Neural cell (in vitro differentiated cells): ENCODE data around the gene PCDHA1. TPM values are rescaled to one million over a fixed set of nuclear protein-coding genes. Genes with fewer than 3 reads are reported as not detected.
"Not testable (repeated sequence)": the region's sequence is repeated elsewhere in the genome, so short reads cannot be mapped to it uniquely, and the experiment has no call there.

ENCODE experiments used
- H2AFZ ChIP-seq: fragments of 200-600, 300-800 bp; sonication (generic), shearing (Covaris generic); 2 replicates; pipeline ENCODE4 v1.6.0; 2014; ENCODE audit warnings: low read depth, mild to moderate bottlenecking, antibody characterized with exemption, low read length, moderate library complexity
- H3F3A ChIP-seq: fragments of 200-600 bp; shearing (Covaris generic); 2 replicates; pipeline ENCODE4 v1.6.1; 2016; ENCODE audit warnings: mild to moderate bottlenecking, moderate library complexity, mixed read lengths, antibody characterized with exemption, low read length; ENCODE audit not compliant: insufficient read depth, poor library complexity, severe bottlenecking
- H3K27ac ChIP-seq: fragments of 200-600, 300-800 bp; sonication (generic), shearing (Covaris generic); 2 replicates; pipeline ENCODE4 v1.5.1; 2014; ENCODE audit warnings: mild to moderate bottlenecking, low read length, moderate library complexity
- H3K27me3 ChIP-seq: fragments of 300-800, 200-600 bp; sonication (generic), shearing (Covaris generic); 2 replicates; pipeline ENCODE4 v1.6.0; 2014; ENCODE audit warnings: mild to moderate bottlenecking, low read depth, low read length, moderate library complexity; ENCODE audit not compliant: insufficient read depth
- H3K36me3 ChIP-seq: fragments of 300-800, 200-600 bp; sonication (generic), shearing (Covaris generic); 2 replicates; pipeline ENCODE4 v1.5.1; 2014; ENCODE audit warnings: mild to moderate bottlenecking, antibody characterized with exemption, low read length, moderate library complexity; ENCODE audit not compliant: insufficient read depth
- H3K4me2 ChIP-seq: fragments of 300-800, 200-600 bp; sonication (generic), shearing (Covaris generic); 2 replicates; pipeline ENCODE4 v1.6.0; 2014; ENCODE audit warnings: mild to moderate bottlenecking, low read length
- H3K4me3 ChIP-seq: fragments of 300-800, 200-600 bp; sonication (generic), shearing (Covaris generic); 2 replicates; pipeline ENCODE4 v1.5.1; 2014; ENCODE audit warnings: mild to moderate bottlenecking, low read length, moderate library complexity
- H3K79me2 ChIP-seq: fragments of 200-600 bp; shearing (Covaris generic); replicated peaks from 2 replicates; pipeline ENCODE4 v1.6.0; 2014; ENCODE audit warnings: mild to moderate bottlenecking, low read length, moderate library complexity; ENCODE audit not compliant: insufficient read depth
- H3K9ac ChIP-seq: fragments of 300-800, 200-600 bp; sonication (generic), shearing (Covaris generic); 2 replicates; pipeline ENCODE4 v1.6.1; 2016; ENCODE audit warnings: mild to moderate bottlenecking, low read length, mixed read lengths
- H3K9me2 ChIP-seq: fragments of 200-600 bp; shearing (Covaris generic); 2 replicates; pipeline ENCODE4 v1.6.1; 2016; ENCODE audit warnings: mild to moderate bottlenecking, low read length, mixed read lengths; ENCODE audit not compliant: insufficient read depth
- H3K9me3 ChIP-seq: fragments of 200-600, 300-800 bp; sonication (generic), shearing (Covaris generic); 2 replicates; pipeline ENCODE4 v1.6.1; 2016; ENCODE audit warnings: mild to moderate bottlenecking, mixed run types, low read length, moderate library complexity, mixed read lengths
- H4K20me1 ChIP-seq: fragments of 200-600 bp; shearing (Covaris generic); 2 replicates; pipeline ENCODE4 v1.6.1; 2016; ENCODE audit warnings: mild to moderate bottlenecking, mixed run types; ENCODE audit not compliant: insufficient read depth
- EP300 ChIP-seq: fragments of 450-650 bp; conservative IDR thresholded peaks from 2 replicates; pipeline ENCODE4 v1.6.1; 2014; ENCODE audit warnings: antibody characterized with exemption, mild to moderate bottlenecking, moderate library complexity; ENCODE audit not compliant: poor library complexity, severe bottlenecking
- MXI1 ChIP-seq: fragments of 450-650 bp; conservative IDR thresholded peaks from 2 replicates; pipeline ENCODE4 v1.6.1; 2014; ENCODE audit warnings: antibody characterized with exemption, mild to moderate bottlenecking; ENCODE audit not compliant: poor library complexity, severe bottlenecking
- POLR2AphosphoS5 ChIP-seq: IDR thresholded peaks from 2 replicates; pipeline ENCODE4 v1.6.1; 2012
- RAD21 ChIP-seq: fragments of 450-650 bp; conservative IDR thresholded peaks from 2 replicates; pipeline ENCODE4 v1.6.1; 2014; ENCODE audit warnings: antibody characterized with exemption, mild to moderate bottlenecking, moderate library complexity
- SMC3 ChIP-seq: fragments of 450-650 bp; conservative IDR thresholded peaks from 2 replicates; pipeline ENCODE4 v1.6.1; 2014; ENCODE audit warnings: antibody characterized with exemption, mild to moderate bottlenecking, moderate library complexity; ENCODE audit not compliant: poor library complexity
- TAF1 ChIP-seq: IDR thresholded peaks from 2 replicates; pipeline ENCODE4 v1.6.1; 2012; ENCODE audit warnings: low read depth
- polyA plus RNA-seq: library from polyadenylated mRNA; depleted of rRNA; stranded (reverse); fragments of >200 nt; gene quantifications from 2 replicates; pipeline ENCODE4 v1.2.3, GENCODE V29; 2014
- TF ChIP-seq, protein P1 (sequence below): IDR thresholded peaks from 2 replicates; pipeline ENCODE4 v1.6.1; 2012; ENCODE audit warnings: borderline replicate concordance
- TF ChIP-seq, protein P2 (sequence below): fragments of 450-650 bp; IDR thresholded peaks from 2 replicates; pipeline ENCODE4 v1.5.1; 2014; ENCODE audit warnings: antibody characterized with exemption, mild to moderate bottlenecking, moderate library complexity; ENCODE audit not compliant: poor library complexity, severe bottlenecking

Gene PCDHA1
- polyA plus RNA-seq, 1 donor from 2014 or later = 0.28 TPM

GRCh38 chr5:140806834-140807775 is 21.2 kb downstream of the PCDHA1 start, which contains the start of gene PCDHA4:
TSS of gene PCDHA4 (plus strand) at chr5:140807068.
- H4K20me1 ChIP-seq = no peaks in the 10 kb centered on the region
- H3K27ac ChIP-seq = peak within 1 kb of the TSS; percentile 99
- H3K9me3 ChIP-seq = peaks cover 28% of the 10 kb centered on the region
- peak within 1 kb of the TSS; percentile 62 for H2AFZ ChIP-seq
- H3K27me3 ChIP-seq = no peaks in the 10 kb centered on the region
- peaks cover 26% of the 10 kb centered on the region for H3K36me3 ChIP-seq
- H3K4me2 ChIP-seq = peak within 1 kb of the TSS; percentile 74
- peaks cover 51% of the 10 kb centered on the region for H3K79me2 ChIP-seq
- peak within 1 kb of the TSS; percentile 72 for H3K4me3 ChIP-seq
- H3K9ac ChIP-seq = peak within 1 kb of the TSS; percentile 98
- no peaks in the 10 kb centered on the region for H3K9me2 ChIP-seq
- TF ChIP-seq, protein P1, sequence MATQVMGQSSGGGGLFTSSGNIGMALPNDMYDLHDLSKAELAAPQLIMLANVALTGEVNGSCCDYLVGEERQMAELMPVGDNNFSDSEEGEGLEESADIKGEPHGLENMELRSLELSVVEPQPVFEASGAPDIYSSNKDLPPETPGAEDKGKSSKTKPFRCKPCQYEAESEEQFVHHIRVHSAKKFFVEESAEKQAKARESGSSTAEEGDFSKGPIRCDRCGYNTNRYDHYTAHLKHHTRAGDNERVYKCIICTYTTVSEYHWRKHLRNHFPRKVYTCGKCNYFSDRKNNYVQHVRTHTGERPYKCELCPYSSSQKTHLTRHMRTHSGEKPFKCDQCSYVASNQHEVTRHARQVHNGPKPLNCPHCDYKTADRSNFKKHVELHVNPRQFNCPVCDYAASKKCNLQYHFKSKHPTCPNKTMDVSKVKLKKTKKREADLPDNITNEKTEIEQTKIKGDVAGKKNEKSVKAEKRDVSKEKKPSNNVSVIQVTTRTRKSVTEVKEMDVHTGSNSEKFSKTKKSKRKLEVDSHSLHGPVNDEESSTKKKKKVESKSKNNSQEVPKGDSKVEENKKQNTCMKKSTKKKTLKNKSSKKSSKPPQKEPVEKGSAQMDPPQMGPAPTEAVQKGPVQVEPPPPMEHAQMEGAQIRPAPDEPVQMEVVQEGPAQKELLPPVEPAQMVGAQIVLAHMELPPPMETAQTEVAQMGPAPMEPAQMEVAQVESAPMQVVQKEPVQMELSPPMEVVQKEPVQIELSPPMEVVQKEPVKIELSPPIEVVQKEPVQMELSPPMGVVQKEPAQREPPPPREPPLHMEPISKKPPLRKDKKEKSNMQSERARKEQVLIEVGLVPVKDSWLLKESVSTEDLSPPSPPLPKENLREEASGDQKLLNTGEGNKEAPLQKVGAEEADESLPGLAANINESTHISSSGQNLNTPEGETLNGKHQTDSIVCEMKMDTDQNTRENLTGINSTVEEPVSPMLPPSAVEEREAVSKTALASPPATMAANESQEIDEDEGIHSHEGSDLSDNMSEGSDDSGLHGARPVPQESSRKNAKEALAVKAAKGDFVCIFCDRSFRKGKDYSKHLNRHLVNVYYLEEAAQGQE = peak; percentile 72
- peak; percentile 90 for TF ChIP-seq TAF1
- TF ChIP-seq POLR2AphosphoS5 = peak; percentile 82
- TF ChIP-seq, protein P2, sequence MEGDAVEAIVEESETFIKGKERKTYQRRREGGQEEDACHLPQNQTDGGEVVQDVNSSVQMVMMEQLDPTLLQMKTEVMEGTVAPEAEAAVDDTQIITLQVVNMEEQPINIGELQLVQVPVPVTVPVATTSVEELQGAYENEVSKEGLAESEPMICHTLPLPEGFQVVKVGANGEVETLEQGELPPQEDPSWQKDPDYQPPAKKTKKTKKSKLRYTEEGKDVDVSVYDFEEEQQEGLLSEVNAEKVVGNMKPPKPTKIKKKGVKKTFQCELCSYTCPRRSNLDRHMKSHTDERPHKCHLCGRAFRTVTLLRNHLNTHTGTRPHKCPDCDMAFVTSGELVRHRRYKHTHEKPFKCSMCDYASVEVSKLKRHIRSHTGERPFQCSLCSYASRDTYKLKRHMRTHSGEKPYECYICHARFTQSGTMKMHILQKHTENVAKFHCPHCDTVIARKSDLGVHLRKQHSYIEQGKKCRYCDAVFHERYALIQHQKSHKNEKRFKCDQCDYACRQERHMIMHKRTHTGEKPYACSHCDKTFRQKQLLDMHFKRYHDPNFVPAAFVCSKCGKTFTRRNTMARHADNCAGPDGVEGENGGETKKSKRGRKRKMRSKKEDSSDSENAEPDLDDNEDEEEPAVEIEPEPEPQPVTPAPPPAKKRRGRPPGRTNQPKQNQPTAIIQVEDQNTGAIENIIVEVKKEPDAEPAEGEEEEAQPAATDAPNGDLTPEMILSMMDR = peak; percentile 88
- no peak for TF ChIP-seq EP300
- TF ChIP-seq SMC3 = peak; percentile 84
- peak; percentile 90 for TF ChIP-seq RAD21
- TF ChIP-seq MXI1 = no peak
- H3F3A ChIP-seq = peaks cover 2% of the 10 kb centered on the region

- not testable (repeated sequence) for H2AFZ ChIP-seq, H3K27me3 ChIP-seq, H4K20me1 ChIP-seq, H3F3A ChIP-seq, H3K9me2 ChIP-seq, H3K9ac ChIP-seq
- Histone ChIP-seq H3K4me2 (peak overlapping the region; percentile 72), H3K79me2 (peaks cover 63% of the 10 kb centered on the region), H3K4me3 (peak overlapping the region; percentile 72), H3K27ac (peak overlapping the region; percentile 99), H3K36me3 (peaks cover 16% of the 10 kb centered on the region), H3K9me3 (peaks cover 18% of the 10 kb centered on the region)
These were observed 22.4 kb downstream of the PCDHA1 start for GRCh38 chr5:140808241-140808888.
